HEK293 (cell line): ENCODE measurements around the gene SAMD3.

Source experiments
- SETDB1 ChIP-seq: IDR thresholded peaks from one replicate; pipeline ENCODE4 v1.6.1; 2017; ENCODE audit warnings: mild to moderate bottlenecking, low read length, moderate library complexity, mixed read lengths; ENCODE audit not compliant: insufficient read length
- ZBTB26 ChIP-seq: fragments of 450-650 bp; formaldehyde crosslinking; optimal IDR thresholded peaks from 2 replicates; pipeline ENCODE3; 2016; ENCODE audit warnings: missing biosample characterization, mild to moderate bottlenecking, missing genetic modification characterization
- ZNF221 ChIP-seq: fragments of 450-650 bp; formaldehyde crosslinking; IDR thresholded peaks from 2 replicates; pipeline ENCODE4 v1.5.1; 2017; ENCODE audit warnings: missing biosample characterization, missing genetic modification characterization, borderline replicate concordance
- ZNF416 ChIP-seq: fragments of 450-650 bp; formaldehyde crosslinking; IDR thresholded peaks from 2 replicates; pipeline ENCODE4 v1.5.1; 2016; ENCODE audit warnings: missing biosample characterization, missing genetic modification characterization
- ZNF548 ChIP-seq: fragments of 450-650 bp; formaldehyde crosslinking; IDR thresholded peaks from 2 replicates; pipeline ENCODE4 v1.5.1; 2016; ENCODE audit warnings: missing biosample characterization, missing genetic modification characterization
- ZNF639 ChIP-seq: fragments of 450-650 bp; formaldehyde crosslinking; IDR thresholded peaks from 2 replicates; pipeline ENCODE4 v1.5.1; 2016; ENCODE audit warnings: missing biosample characterization, missing genetic modification characterization
- ZNF707 ChIP-seq: fragments of 450-650 bp; formaldehyde crosslinking; IDR thresholded peaks from 2 replicates; pipeline ENCODE4 v1.5.1; 2016; ENCODE audit warnings: missing biosample characterization, missing genetic modification characterization
- TF ChIP-seq, protein P1 (sequence below): fragments of 450-650 bp; formaldehyde crosslinking; IDR thresholded peaks from 2 replicates; pipeline ENCODE4 v1.5.1; 2016; ENCODE audit warnings: missing biosample characterization, missing genetic modification characterization

DNA sequence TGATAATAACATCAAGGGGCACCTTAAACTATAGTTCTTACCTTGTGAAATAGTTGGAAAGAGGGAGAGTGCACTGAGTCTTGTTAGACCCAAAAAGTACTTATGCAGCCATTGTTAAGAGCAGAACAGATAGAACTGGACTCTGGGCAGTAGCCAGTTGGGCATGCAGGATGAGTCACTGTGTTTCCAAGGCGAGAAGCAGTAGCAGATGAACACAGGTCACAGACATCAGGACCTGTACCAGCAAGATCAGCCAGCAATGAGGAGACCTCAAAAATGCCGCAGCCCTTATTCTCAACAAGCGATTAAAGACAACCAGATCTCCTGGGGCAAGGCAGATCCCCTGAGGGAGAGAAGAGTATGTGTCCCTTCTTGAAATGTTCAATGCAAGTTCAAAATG is 79.0 kb downstream of the SAMD3 start:
- TF ChIP-seq SETDB1: no peak
- no peak for TF ChIP-seq ZNF221 (tag by site-specific recombination)
- no peak for TF ChIP-seq ZNF639 (tag by site-specific recombination)
- TF ChIP-seq ZNF707 (tag by site-specific recombination): no peak
- no peak for TF ChIP-seq ZBTB26 (tag by site-specific recombination)
- TF ChIP-seq ZNF548 (tag by site-specific recombination): no peak
- TF ChIP-seq, protein P1, sequence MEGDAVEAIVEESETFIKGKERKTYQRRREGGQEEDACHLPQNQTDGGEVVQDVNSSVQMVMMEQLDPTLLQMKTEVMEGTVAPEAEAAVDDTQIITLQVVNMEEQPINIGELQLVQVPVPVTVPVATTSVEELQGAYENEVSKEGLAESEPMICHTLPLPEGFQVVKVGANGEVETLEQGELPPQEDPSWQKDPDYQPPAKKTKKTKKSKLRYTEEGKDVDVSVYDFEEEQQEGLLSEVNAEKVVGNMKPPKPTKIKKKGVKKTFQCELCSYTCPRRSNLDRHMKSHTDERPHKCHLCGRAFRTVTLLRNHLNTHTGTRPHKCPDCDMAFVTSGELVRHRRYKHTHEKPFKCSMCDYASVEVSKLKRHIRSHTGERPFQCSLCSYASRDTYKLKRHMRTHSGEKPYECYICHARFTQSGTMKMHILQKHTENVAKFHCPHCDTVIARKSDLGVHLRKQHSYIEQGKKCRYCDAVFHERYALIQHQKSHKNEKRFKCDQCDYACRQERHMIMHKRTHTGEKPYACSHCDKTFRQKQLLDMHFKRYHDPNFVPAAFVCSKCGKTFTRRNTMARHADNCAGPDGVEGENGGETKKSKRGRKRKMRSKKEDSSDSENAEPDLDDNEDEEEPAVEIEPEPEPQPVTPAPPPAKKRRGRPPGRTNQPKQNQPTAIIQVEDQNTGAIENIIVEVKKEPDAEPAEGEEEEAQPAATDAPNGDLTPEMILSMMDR (tag by site-specific recombination): no peak
- TF ChIP-seq ZNF416: no peak
